Mucosa of gallbladder (tissue), 1 donor: ENCODE results near the gene PLIN4. TPM values are rescaled to one million over a fixed set of nuclear protein-coding genes. Genes with fewer than 3 reads are reported as not detected.
A peak's percentile ranks its signal among the peaks of the same experiment; 100 is the strongest.

Experiments
- DNase-seq: peaks from one replicate; pipeline ENCODE4 v3.0.0-alpha.2; 2020; ENCODE audit warnings: low spot score
- total RNA-seq: library from RNA; stranded (reverse); gene quantifications from one replicate; pipeline ENCODE4 v1.2.1, GENCODE V29; 2021
- donor health status: DM: no; HTN: no; CAD: no.

PLIN4 gene
- total RNA-seq, 1 donor from 2014 or later: 36.4 TPM

DNA sequence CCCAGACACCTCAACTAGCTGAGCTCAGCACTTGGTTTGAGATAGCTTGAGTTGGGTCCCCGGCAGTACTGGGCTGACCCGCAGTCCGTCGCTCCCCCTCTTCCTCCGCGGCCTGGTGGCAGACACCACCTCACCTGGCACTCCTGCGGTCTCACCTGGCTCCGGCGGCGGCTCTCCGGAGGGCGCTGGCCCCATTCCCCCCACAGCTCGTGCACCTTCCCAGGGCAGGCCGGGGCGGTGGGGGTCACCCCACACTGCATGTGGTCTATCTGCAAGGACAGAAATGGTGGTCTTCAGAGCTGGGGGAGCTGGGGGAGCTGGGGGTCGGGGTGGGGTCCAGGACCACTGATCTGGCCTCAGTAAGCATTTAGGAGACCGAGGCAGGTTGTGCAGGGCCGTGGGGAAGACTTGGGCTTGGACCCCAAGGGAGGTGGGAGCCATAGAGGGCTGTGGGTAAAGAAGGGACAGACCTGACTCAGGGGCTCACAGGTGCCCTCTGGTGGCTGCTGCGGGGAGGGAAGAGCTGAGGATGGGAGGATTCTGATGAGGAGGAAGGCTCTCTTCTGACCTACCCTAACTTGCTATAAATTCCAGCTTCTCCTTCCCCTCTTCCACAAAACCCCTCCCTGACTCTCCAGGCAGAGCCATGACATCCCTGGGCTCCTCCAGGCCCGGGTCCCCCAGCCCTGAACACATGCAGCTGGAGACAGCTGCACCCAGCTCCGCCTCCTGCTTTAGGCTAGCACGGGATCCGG is 6.7 kb upstream of the PLIN4 start:
- peak; percentile 30 for DNase-seq

DNA sequence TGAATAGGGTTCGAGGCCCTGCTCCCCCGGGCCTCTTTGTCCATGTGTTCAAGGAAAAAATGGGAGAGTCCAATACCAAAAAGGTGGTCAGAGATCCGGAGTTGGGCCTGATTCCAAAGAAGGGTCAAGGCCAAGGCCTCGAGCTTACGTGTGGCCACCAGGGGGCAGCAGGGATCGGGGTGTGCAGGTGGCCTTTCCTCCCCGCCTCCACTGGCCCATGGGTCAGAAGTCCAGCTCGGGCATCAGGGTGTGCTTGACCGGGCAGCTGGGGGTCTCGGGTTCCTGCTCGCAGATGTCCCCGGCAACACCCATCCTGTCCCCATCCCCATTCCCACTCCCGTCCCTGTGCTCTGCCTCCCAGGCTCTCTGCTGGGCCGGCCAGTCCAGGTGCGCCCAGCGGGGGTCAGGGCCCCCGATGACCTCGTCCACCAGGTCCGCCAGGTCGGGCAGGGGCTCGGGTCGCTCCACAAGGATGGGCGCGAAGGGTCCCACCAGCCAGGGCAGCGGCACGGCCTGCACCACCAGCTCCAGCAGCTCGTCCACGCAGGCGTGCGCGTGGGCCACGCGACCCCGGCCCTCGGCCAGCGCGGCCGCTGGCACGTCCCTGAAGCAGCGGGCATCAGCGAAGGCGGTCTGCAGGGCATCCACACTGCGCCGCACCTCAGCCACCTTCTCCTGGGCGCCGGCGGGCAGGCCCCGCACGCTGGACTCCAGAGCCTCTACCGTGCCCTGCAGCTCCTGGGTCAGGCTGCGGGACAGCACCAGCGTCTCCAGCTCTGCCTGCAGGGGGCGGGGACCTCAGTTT is 5.2 kb upstream of the PLIN4 start:
- peak; percentile 29 for DNase-seq

DNA sequence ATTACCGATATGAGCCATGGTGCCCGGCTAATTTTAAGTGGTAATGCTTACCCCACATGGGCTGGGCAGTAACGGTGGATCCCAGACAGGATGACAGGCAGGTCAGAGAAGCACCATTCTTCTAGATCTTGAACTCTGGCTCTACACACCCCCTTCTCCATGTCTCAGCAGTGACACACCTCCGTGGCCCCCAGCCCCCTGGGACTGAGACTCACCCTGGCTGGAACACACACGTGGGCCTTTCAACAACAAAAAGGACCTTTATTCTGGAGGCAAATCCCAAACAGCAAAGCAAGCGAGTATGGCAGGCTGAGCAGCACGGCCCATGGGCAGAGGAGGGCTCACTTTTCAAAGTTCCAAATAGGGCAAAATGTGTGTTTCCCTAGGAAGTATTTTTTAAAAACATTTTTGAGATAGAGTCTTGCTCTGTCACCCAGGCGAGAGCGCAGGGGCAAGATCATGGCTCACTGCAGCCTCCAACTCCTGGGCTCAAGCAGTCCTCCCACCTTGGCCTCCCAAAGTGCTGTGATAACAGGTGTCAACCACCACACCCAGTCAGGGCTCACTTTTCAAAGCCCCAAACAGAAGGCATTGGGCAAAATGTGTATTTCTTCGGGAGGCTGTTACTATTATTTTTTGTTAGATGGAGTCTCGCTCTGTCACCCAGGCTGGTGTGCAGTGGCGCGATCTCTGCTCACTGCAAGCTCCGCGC is 4.2 kb upstream of the PLIN4 start:
- DNase-seq: no peak

DNA sequence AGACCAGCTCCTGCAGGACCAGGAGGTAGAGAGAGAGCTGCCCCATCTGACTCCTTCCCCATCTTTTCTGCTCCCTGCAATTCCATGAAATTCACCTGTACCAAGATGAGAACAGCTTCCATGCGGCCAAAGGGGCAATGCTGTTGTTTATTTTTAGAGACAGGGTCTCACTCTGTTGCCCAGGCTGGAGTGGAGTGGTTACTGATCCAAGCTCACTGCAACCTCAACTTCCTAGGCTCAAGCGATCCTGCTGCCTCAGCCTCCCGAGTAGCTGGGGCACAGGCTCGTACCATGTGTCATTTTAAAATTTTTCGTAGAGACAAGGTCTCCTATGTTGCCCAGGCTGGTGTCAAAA is 3.6 kb upstream of the PLIN4 start:
- no peak for DNase-seq

DNA sequence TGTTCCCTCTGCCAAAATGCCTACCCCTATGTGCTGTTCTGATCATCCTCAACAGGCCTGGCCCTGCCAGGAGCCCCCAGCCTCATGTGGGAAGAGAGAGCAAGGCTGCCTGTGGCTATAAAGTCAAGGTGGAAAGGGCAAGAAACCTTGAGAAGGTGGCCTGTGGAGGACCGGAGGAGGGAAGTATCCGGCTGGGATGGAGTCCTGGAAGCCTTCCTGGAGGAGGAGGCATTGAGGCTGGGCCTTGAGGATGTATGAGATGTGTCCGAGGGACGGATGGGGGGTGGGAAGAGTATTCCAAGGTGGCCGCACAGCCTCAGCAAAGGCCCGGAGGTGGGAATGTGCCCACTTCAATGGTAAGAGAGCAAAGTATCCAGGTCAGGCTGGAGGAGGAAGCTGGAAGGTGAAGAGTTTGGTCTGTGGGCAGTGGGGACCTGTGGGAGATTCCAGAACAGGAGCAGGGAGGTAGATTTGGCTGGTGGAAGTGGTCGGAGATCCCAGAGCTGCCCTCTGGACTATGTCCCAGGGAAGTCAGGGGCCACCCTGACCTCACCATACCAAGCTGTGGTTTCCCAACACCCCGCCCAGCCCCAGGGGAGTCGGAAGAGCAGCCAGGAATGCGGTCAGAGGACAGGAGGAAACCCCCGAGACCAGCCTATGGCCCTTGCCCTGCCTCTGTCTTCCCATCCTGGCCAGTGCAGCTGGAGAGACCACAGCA is 3.0 kb upstream of the PLIN4 start:
- no peak for DNase-seq

DNA sequence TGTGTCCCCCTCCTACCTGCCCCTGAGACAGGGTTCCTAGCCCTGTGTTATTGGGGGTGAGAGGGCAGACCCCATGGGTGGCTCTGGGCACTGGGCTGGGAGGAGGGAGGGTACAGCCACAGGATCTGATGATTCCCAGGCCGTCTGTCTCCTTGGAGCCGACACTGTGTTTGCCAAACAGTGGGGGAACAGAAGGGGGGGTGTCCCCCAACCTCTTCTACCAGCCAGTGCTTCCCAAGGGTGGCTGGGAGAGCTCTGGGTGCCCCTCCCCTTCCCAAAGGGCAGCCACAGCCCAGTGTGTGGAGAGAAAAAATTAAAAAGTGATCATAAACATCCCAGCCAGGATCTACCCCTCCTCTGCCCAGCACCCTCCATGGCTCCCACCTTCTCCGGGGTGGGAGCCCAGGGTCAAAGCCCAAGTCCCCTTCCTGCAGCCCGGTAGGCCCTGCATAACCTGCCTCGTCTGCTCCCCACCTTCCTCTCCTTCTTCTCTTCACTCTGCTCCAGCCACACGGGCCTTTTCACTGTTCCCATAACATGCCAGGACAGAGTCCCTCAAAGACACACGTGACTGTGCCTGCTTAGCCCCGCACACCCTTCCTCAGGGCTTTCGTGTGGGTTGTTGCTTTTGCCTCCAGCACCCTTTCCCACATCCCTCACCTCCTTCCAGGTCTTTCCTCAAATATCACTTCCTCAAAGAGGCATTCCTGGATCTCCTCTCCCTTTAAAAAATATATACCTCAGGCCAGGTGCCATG is 1.4 kb upstream of the PLIN4 start:
- no peak for DNase-seq

DNA sequence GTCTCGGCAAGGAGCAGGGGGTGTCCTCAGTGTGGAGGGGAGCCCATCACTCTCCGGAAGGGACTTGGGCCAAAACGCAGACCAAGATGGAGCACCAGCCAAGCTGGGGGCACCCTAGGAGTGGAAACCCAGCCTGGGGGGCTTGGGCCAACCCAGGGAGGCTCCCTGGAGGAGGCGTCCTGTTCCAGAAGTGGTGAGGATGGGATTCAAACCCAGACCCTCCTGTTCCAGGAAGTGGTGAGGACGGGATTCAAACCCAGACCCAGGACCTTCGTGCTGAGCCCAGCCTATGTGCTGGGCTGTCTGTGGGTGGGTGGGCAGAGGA is 848 bp upstream of the PLIN4 start:
- no peak for DNase-seq

DNA sequence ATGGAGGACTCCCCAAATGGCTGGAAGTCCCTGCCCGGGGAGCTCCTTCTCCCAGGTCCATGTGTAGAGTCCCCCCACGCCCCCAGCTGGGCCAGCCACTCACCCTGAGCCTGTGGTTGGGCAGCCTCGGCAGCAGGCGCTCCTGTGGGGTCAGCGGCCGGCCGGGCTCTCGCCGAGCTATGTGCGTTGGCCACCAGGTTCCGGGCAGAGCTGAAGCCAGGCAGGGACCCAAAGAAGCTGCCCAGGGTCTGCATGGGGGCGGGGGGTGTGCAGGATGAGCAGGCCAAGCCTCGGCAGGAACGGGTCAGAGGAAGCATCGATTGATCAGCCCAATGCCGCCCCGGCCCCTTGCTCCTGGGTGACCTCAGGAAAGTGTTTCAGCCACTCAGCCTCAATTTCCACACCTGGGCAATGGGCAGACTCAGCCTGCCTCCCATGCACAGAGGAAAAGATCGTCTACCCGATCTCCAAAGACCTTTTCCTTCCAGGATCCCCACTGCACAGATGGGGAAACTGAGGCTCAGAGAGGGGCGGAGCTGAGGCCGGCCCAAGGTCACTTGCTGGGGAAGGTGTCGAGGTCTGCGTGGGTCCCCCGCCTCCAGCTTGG is 732 bp downstream of the PLIN4 start:
- no peak for DNase-seq

DNA sequence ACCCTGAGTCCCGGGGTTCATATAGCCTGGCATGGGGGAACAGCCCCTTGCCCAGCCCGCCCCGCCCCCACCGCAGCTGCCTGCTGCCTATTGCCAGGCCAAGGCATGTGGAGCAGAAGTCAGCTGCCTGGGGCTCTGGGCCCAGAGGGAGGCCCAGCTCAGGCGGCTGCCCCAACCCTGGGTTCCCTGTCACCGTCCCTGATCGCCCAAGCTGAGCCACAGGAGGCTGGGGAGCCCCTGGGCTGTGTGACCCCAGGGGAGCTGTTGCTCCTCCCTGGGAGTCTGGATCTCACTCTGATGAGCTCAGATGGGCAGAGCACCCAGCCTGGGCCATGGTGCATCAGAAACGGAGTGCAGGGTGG is 1.4 kb downstream of the PLIN4 start:
- no peak for DNase-seq

DNA sequence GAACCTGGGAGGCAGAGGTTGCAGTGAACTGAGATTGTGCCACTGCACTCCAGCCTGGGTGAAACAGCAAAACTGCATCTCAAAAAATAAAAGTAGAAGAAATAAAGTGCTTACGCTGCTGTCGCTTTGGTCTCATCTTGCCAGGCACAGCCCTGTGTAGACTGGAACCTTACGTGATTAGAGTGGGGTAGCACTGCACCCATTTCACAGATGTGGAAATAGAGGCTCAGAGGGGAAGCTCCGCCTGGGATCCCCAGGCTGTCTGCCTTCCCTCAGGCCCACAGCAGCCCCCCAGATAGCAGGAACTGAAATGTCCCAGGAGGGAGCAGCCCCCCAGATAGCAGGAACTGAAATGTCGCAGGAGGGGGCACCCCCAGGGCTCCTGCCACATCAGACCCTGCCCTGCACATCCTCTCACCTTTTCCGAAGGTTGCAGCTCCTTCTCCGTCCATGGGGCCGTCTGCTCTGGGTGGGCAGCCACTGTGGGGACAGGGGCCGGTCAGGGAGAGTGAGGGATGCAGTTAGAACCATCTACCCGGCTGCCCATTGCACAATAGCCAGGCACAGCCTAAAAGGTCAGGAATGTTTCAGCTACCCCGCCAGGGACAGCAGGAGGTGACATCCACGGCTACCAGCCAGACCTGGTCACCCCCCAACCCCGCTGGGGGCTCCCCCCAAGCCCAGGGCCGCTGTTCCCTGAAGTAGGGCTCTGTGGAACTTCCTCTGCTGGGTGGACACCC is 1.9 kb downstream of the PLIN4 start:
- no peak for DNase-seq

DNA sequence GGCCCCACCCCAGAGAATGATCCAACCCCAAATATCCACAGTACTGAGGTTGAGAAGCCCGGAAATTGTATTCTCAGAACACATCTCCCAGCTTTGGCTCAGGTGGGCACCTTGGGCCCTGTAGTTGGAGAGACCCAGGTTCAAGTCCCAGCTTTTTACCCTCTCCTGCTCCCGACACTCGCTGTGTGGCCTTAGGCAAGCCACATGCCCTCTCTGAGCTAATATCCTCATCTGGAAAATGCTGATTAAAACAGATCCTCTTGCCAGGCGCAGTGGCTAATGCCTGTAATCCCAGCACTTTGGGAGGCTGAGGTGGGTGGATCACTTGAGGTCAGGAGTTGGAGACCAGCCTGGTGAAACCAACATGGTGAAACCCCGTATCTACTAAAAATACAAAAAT is 2.6 kb downstream of the PLIN4 start:
- no peak for DNase-seq

DNA sequence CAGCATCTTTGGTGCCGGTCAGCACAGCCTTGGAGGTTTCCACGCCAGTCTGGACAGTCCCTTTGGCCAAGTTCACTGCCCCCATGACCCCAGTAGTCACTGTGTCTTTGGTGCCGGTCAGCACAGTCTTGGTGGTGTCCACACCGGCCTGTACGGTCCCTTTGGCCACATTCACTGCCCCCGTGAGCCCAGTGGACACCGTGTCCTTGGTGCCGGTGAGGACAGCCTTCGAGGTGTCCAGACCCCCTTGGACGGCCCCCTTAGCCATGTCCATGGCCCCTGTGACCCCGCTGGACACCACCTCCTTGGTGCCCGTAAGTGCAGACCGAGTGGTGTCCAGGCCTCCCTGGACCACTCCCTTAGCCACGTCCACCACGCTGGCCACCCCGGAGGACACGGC is 5.0 kb downstream of the PLIN4 start:
- no peak for DNase-seq

DNA sequence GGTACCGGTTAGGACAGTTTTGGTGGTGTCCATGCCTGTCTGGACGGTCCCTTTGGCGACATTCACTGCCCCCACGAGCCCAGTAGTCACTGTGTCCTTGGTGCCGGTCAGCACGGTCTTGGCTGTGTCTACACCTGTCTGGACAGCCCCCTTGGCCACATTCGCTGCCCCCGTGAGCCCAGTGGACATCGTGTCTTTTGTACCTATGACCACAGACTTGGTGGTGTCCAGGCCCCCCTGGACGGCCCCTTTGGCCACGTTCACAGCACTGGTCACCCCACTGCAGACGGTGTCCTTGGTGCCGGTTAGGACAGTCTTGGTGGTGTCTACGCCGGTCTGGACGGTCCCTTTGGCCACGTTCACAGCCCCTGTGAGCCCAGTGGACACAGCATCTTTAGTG is 6.2 kb downstream of the PLIN4 start:
- DNase-seq: no peak

DNA sequence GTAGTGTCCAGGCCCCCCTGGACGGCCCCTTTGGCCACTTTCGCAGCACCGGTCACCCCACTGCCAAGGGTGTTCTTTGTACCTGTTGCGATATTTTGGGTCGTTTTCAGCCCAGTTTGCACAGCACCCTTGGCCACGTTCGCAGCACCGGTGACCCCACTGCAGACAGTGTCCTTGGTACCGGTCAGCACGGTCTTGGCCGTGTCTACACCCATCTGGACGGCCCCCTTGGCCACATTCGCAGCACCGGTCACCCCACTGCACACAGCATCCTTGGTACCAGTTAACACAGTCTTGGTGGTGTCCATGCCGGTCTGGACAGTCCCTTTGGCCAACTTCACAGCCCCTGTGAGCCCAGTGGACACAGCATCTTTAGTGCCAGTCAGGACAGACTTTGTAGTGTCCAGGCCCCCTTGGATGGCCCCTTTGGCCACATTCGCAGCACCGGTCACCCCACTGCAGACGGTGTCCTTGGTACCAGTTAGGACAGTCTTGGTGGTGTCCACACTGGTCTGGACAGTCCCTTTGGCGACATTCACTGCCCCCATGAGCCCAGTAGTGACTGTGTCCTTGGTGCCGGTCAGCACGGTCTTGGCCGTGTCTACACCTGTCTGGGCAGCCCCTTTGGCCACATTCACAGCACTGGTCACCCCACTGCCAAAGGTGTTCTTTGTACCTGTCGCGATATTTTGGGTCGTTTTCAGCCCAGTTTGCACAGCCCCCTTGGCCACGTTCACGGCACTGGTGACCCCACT is 6.8 kb downstream of the PLIN4 start:
- DNase-seq: no peak

DNA sequence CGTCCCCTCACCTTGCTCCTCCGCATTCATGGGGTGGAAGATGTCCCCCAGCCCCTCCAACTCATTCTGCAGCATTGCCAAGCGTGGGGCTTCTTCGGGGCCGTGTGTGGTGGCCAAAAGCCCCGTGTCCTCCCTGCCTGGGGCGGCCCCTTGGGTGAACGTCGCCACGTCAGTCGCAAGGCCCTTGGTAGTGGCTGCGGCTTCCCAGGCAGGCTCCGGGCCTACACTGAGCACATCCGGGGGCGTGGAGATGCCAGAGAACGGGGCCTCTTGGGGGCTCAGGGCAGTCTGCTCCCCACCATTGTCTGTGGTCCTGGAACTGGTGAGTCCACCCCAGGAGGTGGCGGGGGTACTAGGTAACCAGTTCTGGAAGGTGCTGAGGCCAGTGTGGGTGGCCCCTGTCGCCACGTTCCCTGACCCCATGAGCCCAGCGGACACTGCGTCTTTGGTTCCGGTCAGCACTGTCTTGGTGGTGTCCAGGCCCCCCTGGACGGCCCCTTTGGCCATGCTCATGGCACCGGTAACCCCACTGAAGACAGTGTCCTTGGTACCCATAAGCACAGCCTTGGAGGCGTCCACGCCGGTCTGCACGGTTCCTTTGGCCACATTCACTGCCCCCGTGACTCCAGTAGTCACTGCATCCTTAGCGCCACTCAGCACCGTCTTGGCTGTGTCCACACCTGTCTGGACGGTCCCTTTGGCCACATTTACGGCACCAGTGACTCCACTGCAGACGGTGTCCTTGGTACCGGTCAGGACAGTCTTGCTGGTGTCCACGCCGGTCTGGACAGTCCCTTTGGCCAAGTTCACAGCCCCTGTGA is 7.6 kb downstream of the PLIN4 start:
- no peak for DNase-seq

DNA sequence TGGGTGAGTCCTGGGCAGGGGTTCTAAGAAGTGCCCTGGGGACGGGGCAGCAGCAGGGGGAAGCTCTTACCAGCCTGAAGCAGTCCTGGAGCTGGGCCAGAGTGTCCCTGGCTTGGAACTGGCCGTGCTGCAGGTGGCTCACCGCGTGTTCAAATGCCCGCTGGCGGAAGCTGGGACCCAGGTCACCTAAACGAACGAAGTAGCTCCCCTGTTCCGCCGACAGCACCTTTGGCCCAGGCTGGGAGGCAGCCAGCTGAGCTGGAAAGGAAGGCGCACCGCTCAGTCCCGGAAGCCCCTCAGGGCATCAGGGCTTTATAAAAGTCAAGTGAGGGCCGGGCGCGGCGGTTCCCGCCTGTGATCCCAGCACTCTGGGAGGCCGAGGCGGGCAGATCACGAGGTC is 9.6 kb downstream of the PLIN4 start:
- DNase-seq: no peak

DNA sequence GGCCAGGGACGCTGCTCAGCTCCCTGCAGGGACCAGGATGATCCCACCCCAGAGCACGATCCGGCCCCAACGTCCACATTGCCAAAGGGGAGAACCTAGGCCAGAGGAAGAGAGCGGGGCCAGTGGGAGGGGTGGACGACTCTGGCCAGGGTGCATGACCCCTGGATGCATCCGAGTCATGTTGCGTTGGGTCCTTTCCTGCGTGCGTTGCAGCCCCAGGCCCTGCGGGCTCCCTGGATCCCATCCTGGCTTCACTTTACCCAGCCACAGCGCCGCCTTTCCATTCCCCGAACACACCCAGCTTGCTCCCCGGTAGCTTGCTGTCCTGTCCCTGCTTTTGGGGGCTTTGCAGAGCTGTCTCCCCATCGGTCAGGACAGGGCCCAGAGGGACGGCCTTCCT is 10.5 kb downstream of the PLIN4 start:
- no peak for DNase-seq

DNA sequence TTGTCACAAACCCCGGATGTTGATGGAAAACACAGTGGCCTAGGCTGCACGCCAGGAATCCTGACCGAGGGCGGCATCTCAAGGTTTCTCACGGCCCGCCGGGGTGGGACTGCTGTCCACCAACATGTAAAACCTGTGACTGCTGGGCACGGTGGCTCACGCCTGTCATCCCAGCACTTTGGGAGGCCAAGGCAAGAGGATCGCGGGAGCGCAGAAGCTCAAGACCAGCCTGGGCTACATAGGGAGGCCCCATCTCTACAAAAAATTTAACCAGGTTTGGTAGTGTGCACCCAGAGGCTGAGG is 11.2 kb downstream of the PLIN4 start:
- DNase-seq: no peak
